GM11168 (cell line): ENCODE data around the gene SNX30.

Source experiments
- in situ Hi-C: fragments of 300-500 bp; cut with MboI; formaldehyde crosslinking; loops from one replicate; pipeline ENCODE4 v1.12.0; 2022; ENCODE audit warnings: low sequenced_read_pairs; ENCODE audit not compliant: unreplicated experiment

The SNX30 gene

GRCh38 chr9:112900901-112901300 lies 150.3 kb downstream of the SNX30 start:
- in situ Hi-C loops, result no loop called here

- in situ Hi-C loops, result no loop called here
Measured at GRCh38 chr9:112905084-112905483, 154.5 kb downstream of the SNX30 start.

GRCh38 chr9:112911736-112912135 lies 161.2 kb downstream of the SNX30 start:
- in situ Hi-C loops, result no loop called here

GRCh38 chr9:112912636-112913035 lies 162.1 kb downstream of the SNX30 start:
- in situ Hi-C loops, result no loop called here

GRCh38 chr9:112913326-112913725 lies 162.8 kb downstream of the SNX30 start:
- in situ Hi-C loops, result no loop called here

- in situ Hi-C loops, result no loop called here
Measured at GRCh38 chr9:112914524-112914923, 164.0 kb downstream of the SNX30 start.

- in situ Hi-C loops, result no loop called here
Measured at GRCh38 chr9:112917047-112917986, 166.8 kb downstream of the SNX30 start.

- in situ Hi-C loops, result no loop called here
Measured at GRCh38 chr9:112917987-112918362, 167.4 kb downstream of the SNX30 start.

- in situ Hi-C loops, result no loop called here
Measured at GRCh38 chr9:112921549-112921948, 171.0 kb downstream of the SNX30 start.
